ENCODE measurements around the gene LIF.

Gene LIF

DNA sequence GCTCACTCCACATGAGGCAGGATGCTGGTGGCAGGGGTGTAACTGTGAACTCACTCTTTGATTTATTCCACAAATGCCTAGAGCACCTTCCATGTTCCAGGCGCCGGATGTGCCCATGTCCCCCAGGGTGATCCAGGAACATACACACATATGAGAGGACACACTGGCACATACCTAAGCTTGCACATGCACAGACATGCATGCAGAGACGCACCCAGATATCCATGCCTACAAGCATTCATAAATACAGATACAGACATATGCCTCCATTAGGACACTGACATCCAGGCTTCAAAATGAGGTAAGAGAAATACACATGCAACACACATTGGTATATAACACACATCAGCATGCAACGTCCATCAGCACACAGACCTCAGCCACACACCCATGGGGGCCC lies 15.6 kb upstream of the LIF start:
- DNase-seq = no peak

DNA sequence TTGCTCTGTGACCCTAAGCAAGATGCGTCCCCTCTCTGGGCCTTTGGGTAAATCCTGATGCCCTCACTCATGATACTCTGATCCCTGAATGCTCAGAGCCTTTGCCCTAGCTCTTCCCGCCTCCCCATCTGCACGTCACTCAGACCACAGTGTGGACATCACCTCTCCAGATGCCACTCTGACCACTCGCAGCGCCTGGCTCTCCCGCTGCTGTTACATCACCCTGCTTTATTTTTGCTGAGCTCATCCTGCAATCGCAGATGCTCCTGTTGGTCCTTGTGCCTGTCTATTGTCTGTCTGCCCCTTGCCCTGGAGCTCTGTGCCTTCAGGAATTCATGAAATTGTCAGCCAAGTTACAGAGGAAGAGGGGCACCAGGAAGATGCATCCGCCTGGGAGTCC lies 14.6 kb upstream of the LIF start:
- DNase-seq = no peak

DNA sequence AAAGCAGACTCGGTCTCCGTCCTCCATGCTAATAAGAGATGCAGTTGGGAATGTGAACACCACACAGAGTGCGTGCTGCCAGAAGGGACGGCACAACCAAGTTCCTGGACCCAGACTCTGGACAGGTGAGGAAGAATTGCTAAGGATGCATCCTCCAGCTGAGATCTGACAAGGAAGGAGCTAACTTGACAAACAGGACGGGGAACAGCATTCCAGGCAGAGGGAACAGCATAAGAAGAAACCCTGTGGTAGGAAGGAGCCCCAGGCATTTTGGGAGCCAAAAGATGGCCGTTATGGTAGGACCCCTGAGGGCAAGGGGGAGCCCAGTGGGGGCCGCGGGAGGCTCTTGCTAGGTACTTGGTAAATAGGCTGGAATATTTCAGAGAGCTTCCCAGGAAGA lies 14.1 kb upstream of the LIF start:
- DNase-seq = no peak

DNA sequence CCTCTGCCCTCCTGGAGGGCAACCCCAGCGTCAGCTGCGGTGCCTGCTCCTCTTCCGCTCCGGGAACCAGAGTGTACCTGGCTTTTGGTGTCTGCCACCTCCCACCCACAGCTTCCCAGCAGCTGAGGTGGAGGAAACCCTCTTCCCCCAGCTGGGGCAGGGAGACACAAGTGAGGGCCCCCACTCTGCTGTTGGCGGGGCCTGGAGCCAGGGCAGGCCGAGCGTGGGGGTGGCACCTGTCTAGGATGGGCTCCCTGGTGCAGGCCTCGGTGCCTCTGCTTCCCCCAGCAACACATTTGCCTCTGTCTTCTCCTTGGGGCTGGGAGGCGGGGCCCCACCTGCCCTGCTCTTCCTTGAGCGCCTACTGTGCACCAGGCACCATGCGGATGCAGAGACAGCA lies 13.7 kb upstream of the LIF start:
- no peak for DNase-seq

DNA sequence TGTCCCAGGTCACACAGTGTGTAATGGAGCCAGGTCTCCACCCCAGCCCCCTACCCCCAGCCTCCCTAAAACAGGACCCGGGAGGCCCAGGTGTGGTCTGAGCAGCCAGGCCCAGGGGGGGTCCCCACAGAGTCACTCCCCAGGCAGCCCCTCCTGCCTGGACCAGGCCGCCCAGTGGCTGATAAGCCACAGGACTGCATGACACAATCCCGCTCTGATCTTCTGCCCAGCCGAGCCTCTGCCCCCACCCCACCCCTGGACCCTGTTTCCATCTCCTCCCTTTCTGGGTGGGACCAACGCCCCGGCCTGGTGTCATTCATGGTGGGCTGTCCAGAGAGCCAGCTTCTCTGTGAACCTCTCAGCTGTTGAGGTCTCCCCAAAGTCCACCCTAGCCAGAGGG lies 7.8 kb upstream of the LIF start:
- no peak for DNase-seq

DNA sequence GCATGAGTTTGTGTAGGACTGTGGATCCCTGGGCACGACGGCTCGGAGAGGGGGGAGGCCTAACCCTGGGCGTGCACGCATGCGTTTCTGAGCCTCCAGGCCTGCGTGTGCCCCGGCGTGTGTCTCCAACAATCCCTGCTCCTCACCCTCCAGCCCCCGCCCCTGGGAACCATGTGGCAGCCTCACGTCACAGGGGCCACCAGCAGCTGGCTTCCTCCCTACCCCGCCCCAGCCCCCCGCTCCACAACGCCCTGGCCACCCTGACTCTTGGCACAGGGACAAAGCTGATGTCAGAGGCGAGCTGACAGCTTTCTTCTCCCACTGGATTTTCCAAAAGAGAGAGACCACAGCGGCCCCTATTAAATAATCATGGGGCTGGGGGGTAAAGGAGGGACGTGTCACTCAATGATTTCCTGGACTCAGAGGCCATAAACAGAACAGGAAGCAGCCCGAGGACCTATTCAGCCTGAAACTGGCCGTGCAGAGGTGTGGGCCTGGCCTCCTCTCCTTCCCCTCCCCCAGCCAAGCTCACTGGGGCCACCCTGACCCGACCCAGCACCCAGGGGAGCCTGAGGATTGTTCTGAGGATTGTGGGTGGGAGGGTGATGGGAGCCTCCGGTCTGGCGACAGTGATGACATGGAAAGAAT lies 6.8 kb upstream of the LIF start:
- no peak for DNase-seq

DNA sequence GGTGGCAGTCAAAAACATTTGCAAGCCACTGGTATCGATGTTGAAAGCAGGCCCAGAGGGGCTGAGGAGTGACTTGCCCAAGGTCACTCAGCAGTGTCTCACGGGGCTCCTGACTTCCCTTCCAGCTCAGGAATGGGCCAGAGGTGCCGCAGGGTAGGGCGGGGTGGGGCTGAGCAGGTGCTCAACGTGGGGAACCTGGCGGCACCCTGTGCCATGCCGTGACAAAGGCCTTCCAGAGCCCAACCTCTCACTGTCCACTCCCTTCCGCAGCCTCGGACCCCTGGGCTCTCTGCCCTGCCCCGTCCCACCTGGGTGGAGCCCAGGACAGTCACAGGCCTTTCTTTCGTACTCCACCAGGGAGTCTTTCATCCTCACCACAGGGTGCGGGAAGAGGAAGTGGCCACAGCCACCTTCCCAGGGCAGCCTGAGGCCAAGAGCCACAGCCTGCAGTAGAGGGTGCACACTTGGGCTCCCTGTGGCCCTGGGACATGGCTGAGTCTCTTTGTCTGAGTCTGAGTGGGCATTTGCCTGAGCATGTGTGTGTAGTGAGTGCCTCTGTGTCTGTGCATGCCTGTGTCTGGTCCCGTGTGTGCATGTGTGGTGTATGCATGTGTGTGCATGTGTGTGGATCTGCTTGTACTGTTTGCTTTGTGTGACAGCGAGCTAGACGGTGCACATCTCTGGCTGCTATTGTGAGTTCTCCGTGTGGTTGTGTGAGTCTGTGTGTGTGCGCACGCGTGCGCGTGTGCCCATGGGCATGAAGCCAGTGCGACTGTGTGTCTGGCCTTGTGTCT lies 6.0 kb upstream of the LIF start:
- DNase-seq = no peak

DNA sequence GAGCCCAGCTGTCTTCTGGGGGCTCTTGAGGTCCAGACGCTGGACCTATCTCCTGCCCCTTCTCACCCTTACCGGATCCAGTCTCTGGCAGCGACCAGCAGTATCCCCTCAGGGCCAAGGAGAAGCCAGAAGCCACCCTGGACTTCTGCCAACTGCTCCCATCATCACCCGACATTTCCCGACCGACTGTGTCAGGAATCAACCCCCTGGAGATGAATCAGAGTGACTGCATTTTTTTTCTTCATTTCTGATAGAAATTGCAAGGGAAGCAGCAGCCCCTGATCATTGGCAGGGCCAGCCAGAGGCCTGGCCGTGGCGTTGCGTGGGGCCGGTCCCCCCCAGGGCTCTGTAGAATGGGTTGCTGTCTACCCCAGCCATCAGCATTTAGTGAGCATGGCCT lies 5.2 kb upstream of the LIF start:
- DNase-seq = no peak

DNA sequence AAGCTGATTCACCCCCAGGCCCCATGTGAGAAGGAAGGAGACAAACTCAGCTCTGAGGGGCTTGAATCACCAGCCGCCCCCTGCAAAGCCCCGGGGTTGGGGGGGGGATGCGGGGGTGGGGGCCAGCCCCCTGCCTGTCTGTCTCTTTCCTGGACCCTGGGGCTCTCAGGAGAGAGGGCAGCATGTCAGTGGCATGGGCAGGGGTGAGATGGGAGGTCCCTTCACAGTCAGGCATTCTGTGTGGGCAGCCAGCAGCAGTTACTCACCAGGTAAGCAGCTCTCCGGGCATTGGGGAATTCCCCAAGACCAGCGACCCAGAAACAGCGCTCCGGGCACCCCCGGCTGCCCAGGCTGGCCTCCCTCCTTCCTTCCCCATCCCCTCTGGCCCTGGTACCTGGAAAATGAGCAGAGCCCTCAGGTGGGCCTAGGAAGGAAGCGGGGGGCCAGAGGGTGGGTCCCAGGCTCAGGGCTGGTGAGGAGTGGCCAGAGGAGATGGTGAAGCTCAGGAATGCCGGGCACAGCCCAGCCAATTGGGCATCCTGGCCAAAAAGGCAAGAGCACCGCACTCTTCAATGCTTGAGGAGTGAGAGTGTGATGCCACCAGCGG lies 4.2 kb upstream of the LIF start:
- no peak for DNase-seq

DNA sequence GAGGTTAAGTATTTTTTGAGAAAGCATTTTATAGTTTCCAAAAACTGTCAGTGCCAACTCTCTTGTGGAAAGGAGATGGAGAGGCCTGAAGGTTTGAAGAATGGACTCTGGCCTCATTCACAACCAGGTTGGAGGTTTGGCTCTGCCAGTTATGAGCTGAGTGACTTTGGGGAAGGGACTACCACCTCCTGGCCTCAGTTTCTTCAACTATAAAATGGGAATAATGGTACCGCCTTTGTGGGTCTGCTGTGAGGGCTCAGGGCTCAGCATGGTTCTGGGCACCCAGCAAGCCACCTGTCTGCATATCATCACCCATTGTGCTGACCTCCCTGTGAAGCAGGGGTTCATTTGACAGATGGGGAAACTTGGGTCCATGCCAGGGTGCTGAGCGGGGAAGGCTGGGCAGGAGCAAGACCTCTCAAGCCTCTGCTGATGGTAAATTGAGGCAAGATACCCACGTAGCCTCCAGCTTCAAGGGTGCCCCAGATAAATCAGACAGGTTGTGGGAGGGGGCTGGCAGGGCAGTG lies 3.5 kb upstream of the LIF start:
- DNase-seq = no peak

DNA sequence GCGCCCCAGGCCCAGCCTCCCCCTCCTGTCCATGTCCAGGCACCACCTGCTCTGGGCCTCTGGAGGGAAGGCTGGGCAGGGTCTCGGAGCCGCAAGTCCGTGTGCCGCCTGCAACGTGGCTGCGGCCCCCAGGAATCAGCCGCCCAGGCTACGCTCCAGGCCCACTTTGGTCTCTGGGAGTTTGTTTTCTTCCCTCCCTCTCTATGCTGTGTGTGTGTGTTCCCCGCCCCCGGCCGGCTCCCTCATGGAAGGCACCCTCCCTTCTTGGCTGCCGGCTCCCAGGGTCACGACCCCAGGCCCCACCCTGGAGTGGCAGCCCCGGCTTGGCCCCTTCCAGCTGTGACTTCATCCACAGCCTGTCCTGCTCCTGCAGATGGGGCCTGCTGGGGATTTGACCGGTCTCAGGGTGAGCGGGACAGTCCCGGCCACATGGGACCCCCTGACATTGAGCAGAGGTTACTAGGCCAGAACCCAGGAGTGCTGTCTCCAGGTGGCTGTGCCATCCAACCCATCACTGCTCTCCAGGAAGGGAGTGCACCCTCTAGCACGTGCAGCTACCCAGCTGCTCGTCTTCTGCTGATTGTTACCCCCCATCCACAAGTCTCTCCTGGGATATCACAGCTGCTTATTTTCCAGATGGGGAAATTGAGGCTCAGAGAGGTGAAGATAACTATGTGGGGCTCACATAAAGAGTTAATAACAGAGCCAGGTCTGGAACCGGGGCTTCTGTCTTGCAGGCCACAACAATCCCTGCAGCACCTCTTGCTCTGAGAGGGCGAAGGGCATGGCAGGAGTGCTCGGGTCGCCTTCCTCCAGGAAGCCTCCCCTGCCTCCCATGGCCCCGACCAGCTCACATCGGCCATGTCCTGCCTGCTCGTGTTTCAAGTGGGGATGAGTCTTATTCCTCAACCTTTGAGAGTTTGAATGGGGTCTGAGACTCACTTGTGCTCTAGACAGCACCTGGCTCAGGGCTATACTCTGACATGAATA lies 2.8 kb upstream of the LIF start:
- DNase-seq = no peak

DNA sequence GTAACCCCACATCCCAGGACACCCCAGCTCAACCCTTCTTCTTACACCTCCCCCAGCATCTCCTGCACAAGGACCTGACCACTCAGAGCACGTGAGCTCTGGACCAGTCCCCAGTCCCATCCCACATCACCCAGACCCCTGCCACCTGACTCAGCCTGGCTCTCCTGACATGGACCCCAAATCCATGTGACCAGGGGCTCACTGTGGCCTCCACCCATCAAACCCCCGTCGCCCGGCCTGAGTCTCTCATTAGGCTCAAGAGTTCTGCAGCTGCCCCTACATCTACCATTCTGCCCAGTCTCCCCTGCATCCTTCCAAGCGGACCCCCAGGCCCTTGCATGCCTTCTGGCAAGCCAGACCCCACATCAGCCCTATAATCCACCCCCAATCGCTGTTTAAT lies 1.9 kb upstream of the LIF start:
- no peak for DNase-seq

DNA sequence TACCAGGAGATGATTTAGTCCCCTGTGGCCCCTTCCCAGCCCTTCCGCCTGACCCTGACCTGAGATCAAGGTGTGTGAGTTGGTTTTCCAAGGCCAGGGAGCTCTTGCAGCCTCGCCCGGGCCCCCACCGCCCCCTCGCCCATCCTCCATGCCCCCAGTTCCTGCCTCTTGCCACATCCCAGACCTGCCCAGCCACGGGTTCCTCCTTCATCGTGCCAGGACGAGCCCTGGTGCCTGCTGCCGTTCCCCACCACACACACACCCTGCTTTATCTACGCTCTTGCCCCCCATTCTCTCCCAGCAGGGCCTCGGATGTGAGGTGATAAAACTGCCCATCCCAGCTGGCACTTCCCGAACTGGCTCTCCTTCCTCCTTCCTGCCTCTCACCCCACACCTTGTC lies 1.4 kb upstream of the LIF start:
- no peak for DNase-seq

DNA sequence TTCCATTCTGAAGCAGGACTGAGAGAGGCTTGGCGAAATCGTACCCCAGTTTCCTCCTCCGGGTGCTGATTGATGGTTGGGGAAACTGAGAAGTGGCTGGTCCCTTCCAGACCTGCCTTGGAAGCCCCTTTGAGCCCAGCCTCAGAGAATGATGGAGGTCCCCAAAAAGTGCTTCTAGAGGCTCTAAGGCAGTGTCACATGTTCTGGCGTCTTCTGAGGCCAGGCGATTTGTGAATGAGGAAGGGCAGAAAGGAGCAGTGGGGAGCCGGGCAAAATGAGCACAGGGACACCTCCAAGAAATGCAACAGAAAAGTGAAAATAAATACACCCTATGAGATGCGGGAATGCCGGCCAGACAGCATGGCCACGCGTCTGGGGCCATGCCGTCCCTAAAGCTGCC lies 1.0 kb upstream of the LIF start:
- DNase-seq = no peak

DNA sequence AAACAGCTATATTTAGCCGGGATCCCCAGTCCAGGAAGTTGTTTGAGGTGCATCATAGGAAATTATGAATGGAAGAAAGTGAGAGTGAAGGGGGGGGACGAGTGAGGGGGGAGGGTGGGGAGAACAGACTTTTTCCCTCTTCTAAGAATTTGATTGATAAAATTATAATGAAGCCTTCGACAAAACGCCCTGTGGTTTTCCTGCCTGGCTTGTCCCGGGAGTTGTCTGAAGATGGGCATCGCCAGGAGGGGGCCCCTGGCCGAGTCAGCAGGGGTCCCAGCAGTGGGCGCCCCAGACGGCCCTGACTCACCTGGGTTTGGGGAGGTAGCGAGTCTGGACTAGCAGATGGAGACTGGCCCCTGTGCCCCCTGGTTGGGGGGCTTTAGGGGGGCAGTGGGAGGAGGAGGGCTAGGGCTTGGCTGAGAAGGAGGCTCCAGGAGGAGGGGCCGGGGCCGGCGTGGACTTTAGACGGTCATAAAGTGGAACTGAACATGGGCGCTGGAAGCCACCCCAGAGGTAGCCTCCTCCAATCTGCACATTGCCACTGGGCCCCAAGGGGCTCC lies 336 bp upstream of the LIF start:
- DNase-seq = no peak

DNA sequence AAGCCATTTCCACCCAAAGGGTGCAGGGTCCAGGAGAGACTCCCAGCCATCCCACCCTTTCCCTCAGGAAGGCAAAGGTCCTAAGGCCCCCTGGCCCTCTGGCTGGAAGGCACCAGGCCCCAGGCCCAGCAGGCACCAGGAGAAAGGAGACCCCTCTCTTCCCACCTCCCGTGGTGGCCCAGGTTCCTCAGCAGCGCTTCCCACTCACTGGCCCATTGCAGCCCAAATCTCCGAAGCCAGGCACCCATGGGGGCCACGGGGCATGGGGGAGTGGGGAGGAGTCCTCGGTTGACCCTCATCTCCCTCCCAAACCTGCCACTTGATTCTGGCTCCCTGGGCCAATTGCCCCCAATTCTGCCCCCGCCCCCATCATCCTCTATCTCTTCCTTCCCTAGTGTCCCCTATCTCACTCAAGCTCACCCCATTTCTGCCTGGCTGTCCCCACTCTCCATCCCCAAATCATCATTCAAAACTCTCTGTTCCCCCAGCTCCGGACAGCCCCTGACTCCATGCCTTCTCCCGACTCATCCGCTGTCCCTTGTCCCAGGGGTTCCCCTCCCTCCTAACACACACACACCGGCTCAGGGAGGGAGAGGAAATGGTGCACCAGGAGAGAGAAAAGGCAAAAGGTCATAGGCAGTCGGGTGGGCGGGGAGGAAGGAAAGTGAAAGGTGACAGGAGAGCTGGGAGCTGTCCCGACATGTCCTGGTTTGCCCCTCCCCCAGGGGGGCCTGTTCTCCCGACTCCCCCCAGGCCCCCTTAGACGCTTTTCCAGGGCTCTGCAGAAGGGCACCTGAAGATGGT lies 1.2 kb downstream of the LIF start:
- DNase-seq = no peak

DNA sequence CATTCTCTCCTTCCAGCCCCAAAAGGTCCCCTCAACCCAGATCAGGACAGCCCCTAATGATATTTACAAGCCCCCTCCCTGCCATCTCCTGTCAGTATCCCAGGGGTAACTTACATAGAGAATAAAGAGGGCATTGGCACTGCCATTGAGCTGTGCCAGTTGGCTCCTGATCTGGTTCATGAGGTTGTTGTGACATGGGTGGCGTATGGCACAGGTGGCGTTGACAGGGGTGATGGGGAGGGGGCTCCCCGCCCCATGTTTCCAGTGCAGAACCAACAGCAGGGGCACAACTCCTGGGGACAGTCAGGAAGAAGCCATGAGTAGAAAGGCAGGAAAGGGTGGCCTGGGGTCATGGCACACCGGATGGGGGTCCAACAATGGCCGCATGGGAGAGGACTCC lies 1.9 kb downstream of the LIF start:
- no peak for DNase-seq

DNA sequence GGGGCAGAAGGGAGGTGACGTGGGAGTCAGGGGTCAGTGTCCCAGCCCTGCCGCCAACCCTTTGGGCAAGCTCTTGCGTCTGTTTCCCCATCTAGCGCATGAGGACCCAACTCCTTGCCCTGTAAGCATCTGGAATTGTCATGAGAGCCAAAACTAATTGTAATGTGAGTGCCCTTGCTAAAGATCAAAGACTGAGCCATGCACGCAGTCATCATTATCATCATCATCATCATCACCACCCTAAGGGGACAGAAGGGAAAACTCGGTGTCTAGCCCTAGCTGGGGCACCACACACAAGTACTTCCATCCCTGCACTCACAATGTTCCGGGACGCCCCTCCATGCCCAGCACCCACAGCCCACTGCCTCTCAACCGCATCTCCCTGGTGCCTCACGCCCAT lies 2.5 kb downstream of the LIF start:
- DNase-seq = no peak

DNA sequence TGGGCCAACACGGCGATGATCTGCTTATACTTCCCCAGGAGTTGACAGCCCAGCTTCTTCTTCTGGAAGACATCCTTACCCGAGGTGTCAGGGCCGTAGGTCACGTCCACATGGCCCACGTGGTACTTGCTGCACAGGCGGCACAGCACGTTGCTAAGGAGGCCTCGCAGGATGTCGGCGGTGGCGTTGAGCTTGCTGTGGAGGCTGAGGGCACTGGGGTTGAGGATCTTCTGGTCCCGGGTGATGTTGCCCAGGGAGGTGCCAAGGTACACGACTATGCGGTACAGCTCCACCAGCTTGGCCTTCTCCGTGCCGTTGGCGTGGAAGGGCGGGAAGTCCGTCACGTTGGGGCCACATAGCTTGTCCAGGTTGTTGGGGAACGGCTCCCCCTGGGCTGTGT lies 2.9 kb downstream of the LIF start:
- no peak for DNase-seq

DNA sequence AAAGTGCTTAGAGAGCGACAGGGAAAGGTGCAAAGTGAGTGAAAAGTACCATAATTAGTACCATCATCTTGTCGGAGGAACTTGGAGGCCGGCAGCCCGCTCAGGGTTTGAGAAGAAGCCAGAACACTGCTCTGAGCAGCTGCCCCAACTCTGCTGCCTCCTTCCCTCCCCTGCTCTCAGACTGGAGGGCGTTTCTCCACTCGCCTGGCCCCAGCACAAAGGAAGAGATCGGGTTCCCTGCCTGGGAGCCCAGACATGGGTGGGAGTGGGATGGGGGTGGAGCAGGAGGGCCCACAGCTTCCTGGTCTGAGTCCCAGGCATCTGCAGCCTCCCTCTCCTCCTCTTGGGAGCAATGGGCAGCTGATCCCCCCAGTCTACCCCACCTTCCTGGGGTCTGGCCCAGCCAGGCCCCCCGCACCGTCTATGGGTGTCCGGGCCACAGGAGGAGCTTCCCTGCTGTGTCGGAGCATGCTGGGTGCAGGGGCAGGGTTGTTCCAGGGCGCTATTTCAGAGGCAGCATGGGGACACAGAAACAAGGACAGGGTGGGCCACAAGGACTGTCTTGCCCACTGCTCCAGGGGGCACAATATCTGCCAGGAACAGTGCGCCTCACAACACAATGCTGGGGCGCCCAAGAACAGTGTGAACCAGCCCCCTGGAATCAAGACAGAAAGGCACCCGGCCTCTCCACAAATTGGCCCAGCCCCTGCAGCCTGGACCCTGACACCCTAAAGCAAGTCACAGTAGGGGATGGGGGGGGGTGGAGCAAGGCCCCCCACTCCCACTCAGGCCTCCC lies 4.8 kb downstream of the LIF start:
- DNase-seq = no peak
